HepG2 (cell line): Measurements from ENCODE around the gene KRTAP12-1. TPM values are rescaled to one million over a fixed set of nuclear protein-coding genes. Genes with fewer than 3 reads are reported as not detected.

Experiments
- ATAC-seq: fragments of 200-7000 bp; cut with Tn5 transposase; 3 replicates; pipeline ENCODE4 v1.9.1; 2020; ENCODE audit warnings: mild to moderate bottlenecking, moderate library complexity
- BruUV-seq: library from RNA; stranded (reverse); fragments of 400-500 nt; replicated peaks from 2 replicates; lab custom pipeline; 2021; lab: Mats Ljungman, UMichigan
- CTCF ChIA-PET: fragments of 300-600 bp; formaldehyde crosslinking; extraction: SDS; loops from one replicate; lab custom pipeline; 2021; ENCODE audit warnings: low total read pairs, inconsistent platforms, low intra/inter-chr PET ratio; lab: Yijun Ruan, JAX
- POLR2A ChIA-PET: fragments of 350-600 bp; sonication (Branson Sonifier 250); formaldehyde crosslinking; loops from one replicate; lab custom pipeline; 2020; ENCODE audit warnings: antibody characterized with exemption, inconsistent platforms; lab: Yijun Ruan, JAX
- DNase-seq: peaks from one replicate; pipeline ENCODE4 v3.0.0-alpha.2; 2015; ENCODE audit warnings: low spot score
- FAIRE-seq: peaks from 3 replicates; lab custom pipeline; 2011; peaks lifted over from hg19 to GRCh38; lab: Jason Lieb, UNC
- H2AFZ ChIP-seq: one replicate; pipeline ENCODE4 v1.6.1; 2011; ENCODE audit warnings: low read length, inconsistent platforms
- H3K27ac ChIP-seq: fragments of 300-600 bp; 3 replicates; pipeline ENCODE4 v1.8.0; 2011; ENCODE audit warnings: mixed run types, mild to moderate bottlenecking, mixed read lengths, low read length, inconsistent platforms; ENCODE audit not compliant: insufficient read depth; ENCODE audit errors: extremely low read length
- H3K27me3 ChIP-seq, 2 experiments: fragments of 200-600 bp in 1 of 2; 2 replicates in 1 of 2; 3 replicates in 1 of 2; pipeline versions ENCODE4 v1.6.0 to v1.8.0; 2011; ENCODE audit warnings: low read length in 2 of 2, mild to moderate bottlenecking in 2 of 2, moderate library complexity in 2 of 2, inconsistent platforms in 1 of 2; ENCODE audit not compliant: insufficient read depth in 2 of 2, control insufficient read depth in 1 of 2
- H3K36me3 ChIP-seq, 2 experiments: fragments of 200-600 bp in 1 of 2; replicated peaks in 1 of 2; 2 replicates in 1 of 2; 3 replicates in 1 of 2; pipeline versions ENCODE4 v1.5.1 to v1.8.0; 2011; ENCODE audit warnings: low read length in 2 of 2, inconsistent platforms in 1 of 2; ENCODE audit not compliant: insufficient read depth in 2 of 2, control insufficient read depth in 1 of 2
- H3K4me1 ChIP-seq: 2 replicates; pipeline ENCODE4 v1.5.1; 2012; ENCODE audit warnings: low read length, inconsistent platforms; ENCODE audit not compliant: insufficient read depth
- H3K4me2 ChIP-seq: 2 replicates; pipeline ENCODE4 v1.6.0; 2011; ENCODE audit warnings: low read depth, low read length, inconsistent platforms
- H3K4me3 ChIP-seq, 3 experiments: fragments of 200-600 bp in 1 of 3; sonication (generic), shearing (Covaris generic) in 1 of 3; replicated peaks in 1 of 3; 2 replicates each; pipeline ENCODE4 v1.5.1; 2011 to 2016; ENCODE audit warnings: low read length in 3 of 3, inconsistent platforms in 2 of 3, low read depth in 2 of 3, mild to moderate bottlenecking in 2 of 3, control low read depth in 1 of 3, mixed read lengths in 1 of 3; ENCODE audit not compliant: insufficient read depth in 1 of 3
- H3K79me2 ChIP-seq: one replicate; pipeline ENCODE4 v1.6.1; 2011; ENCODE audit warnings: low read length, inconsistent platforms; ENCODE audit not compliant: insufficient read depth
- H3K9ac ChIP-seq: 2 replicates; pipeline ENCODE4 v1.6.0; 2011; ENCODE audit warnings: mild to moderate bottlenecking, low read depth, low read length, inconsistent platforms; ENCODE audit not compliant: insufficient read depth
- H3K9me3 ChIP-seq: 2 replicates; pipeline ENCODE4 v1.5.1; 2012; ENCODE audit warnings: mild to moderate bottlenecking, low read length
- H4K20me1 ChIP-seq: 2 replicates; pipeline ENCODE4 v1.6.0; 2011; ENCODE audit warnings: inconsistent platforms, mild to moderate bottlenecking, low read length, moderate library complexity; ENCODE audit not compliant: insufficient read depth
- WGBS: methylation state at CpG from one replicate; pipeline ENCODE4 v1.1.6; 2017; ENCODE audit warnings: low lambda C conversion rate; 5-methylcytosine and 5-hydroxymethylcytosine counted together
- in situ Hi-C: cut with HindIII; loops from 2 replicates; pipeline ENCODE4 v1.10.0; 2017; ENCODE audit warnings: low pct_unique_long_range_greater_than_20kb; ENCODE audit not compliant: extremely low pct_ligation_motif_present
- intact Hi-C: fragments of 100-400 bp; cut with micrococcal nuclease; formaldehyde crosslinking; loops from one replicate; pipeline ENCODE4 v1.10.0; 2022; ENCODE audit not compliant: unreplicated experiment
- polyA plus RNA-seq, 8 experiments: library from polyadenylated mRNA; depleted of rRNA in 3 of 8; stranded (reverse) in 7 of 8; unstranded in 1 of 8; fragments of >200 nt; fragmentation: Illumina TruSeq in 4 of 8; extraction: Trizol in 4 of 8; gene quantifications; 2 replicates each; pipeline versions ENCODE4 v1.2.1 to v1.2.3, GENCODE V29; 2011 to 2016; ENCODE audit warnings: low read depth in 4 of 8, missing spikeins in 1 of 8, mixed read lengths in 1 of 8; ENCODE audit not compliant: insufficient read depth in 1 of 8
- total RNA-seq, 5 experiments: library from RNA; depleted of rRNA; stranded (reverse); fragments of >200 nt; fragmentation: Illumina TruSeq; extraction: Trizol; gene quantifications; 2 replicates each; pipeline ENCODE4 v1.2.3, GENCODE V29; 2016; ENCODE audit warnings: low read depth in 1 of 5
- TF ChIP-seq, protein P1 (sequence below): sonication (generic); formaldehyde crosslinking; IDR thresholded peaks from 2 replicates; pipeline ENCODE4 v1.4.0; 2020; ENCODE audit warnings: missing genetic modification reagents, borderline replicate concordance
- TF ChIP-seq, protein P2 (sequence below): sonication (generic); formaldehyde crosslinking; IDR thresholded peaks from 2 replicates; pipeline ENCODE4 v1.5.1; 2020; ENCODE audit warnings: missing genetic modification reagents, mild to moderate bottlenecking, borderline replicate concordance

The KRTAP12-1 gene
- total and polyA plus RNA-seq, 2 of the 13 experiments (the other 11 are each of a cell fraction or from before 2014, with no cell fraction given) = not detected

DNA sequence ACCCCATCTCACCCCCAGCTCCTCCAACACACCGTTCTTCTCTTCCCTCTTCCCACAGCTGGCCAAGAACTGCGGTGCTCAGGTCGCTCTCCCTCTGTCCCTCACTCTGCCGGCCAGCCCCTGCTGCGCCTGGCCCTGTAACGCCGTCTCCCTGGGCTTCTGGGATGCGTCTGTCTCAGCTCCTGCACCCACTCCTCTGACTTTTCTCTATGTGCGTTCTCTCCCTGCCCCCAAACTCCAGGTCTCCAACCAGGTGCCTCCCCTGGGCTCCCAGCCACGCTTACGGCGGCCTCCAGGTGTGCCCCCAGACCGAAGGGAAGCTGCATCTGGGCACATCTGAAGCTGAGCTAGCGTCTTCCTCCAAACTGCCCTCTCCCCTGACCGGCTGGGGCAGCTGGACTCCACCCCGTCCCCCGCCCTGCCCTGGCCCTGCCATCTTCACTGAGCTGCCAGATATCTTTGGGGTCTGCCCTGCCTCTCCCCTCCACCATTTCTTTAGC is 17.6 kb upstream of the KRTAP12-1 start:
- BruUV-seq = no TSS peak
- ChIA-PET CTCF (no interaction called here), POLR2A (no interaction called here)
- no peak overlapping the region for H3K4me2 ChIP-seq
- H3K36me3 ChIP-seq = no peaks in the 10 kb centered on the region
- H3K9me3 ChIP-seq = no peaks in the 10 kb centered on the region
- no peak overlapping the region for H3K4me3 ChIP-seq
- in situ Hi-C loops = no loop called here
- no peak for DNase-seq
- no peaks in the 10 kb centered on the region for H4K20me1 ChIP-seq
- H3K4me1 ChIP-seq = peaks cover 95% of the 10 kb centered on the region
- no peak overlapping the region for H3K9ac ChIP-seq
- no peak for ATAC-seq
- no peak overlapping the region for H3K27ac ChIP-seq
- no peak for FAIRE-seq
- TF ChIP-seq, protein P1, sequence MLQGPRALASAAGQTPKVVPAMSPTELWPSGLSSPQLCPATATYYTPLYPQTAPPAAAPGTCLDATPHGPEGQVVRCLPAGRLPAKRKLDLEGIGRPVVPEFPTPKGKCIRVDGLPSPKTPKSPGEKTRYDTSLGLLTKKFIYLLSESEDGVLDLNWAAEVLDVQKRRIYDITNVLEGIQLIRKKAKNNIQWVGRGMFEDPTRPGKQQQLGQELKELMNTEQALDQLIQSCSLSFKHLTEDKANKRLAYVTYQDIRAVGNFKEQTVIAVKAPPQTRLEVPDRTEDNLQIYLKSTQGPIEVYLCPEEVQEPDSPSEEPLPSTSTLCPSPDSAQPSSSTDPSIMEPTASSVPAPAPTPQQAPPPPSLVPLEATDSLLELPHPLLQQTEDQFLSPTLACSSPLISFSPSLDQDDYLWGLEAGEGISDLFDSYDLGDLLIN = no peak
- TF ChIP-seq, protein P2, sequence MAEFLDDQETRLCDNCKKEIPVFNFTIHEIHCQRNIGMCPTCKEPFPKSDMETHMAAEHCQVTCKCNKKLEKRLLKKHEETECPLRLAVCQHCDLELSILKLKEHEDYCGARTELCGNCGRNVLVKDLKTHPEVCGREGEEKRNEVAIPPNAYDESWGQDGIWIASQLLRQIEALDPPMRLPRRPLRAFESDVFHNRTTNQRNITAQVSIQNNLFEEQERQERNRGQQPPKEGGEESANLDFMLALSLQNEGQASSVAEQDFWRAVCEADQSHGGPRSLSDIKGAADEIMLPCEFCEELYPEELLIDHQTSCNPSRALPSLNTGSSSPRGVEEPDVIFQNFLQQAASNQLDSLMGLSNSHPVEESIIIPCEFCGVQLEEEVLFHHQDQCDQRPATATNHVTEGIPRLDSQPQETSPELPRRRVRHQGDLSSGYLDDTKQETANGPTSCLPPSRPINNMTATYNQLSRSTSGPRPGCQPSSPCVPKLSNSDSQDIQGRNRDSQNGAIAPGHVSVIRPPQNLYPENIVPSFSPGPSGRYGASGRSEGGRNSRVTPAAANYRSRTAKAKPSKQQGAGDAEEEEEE (CRISPR knock-in tag) = no peak
- TF ChIP-seq, all 625 proteins: peak for 0
- Histone ChIP-seq H2AFZ (no peak overlapping the region), H3K79me2 (no peaks in the 10 kb centered on the region), H3K27me3 (peaks cover 5 to 15% of the 10 kb centered on the region in 2 experiments; a peak in 2 of 5 replicates)
- intact Hi-C loops = loop anchor here (5.0 to 10.0 kb wide), 2 partner anchors 38 to 65 kb away; partner anchors contain the start of gene KRTAP10-10
- 82% methylated on average over 17 of the region's 17 CpGs for whole genome bisulfite sequencing
